CD1c-positive myeloid dendritic cell (primary cell): Measurements from ENCODE around the gene RAMP1.
"Not testable (repeated sequence)": the region's sequence is repeated elsewhere in the genome, so short reads cannot be mapped to it uniquely, and the experiment has no call there.

Source experiments
- DNase-seq: peaks from one replicate; pipeline ENCODE4 v3.0.0-alpha.2; 2016; ENCODE audit errors: extremely low spot score

Gene RAMP1

DNA sequence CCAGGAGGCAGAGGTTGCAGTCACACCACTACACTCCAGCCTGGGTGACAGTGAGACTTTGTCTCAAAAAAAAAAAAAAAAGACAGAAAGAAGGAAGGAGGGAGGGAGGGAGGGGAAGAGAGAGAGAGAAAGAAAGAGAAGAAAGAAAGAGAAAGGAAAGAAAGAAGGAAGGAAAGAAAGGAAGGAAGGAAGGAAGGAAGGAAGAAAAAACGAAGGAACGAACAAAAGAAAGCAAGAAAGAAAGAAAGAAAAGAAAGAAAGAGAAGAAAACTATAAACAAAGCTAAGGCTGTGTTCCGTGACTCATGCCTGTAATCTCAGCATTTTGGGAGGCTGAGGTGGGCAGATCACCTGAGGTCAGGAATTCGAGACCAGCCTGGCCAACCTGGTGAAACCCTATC is 91.9 kb downstream of the RAMP1 start:
- not testable (repeated sequence) for DNase-seq

GRCh38 chr2:237951878-237952277 is 92.5 kb downstream of the RAMP1 start:
- DNase-seq, result no peak

DNA sequence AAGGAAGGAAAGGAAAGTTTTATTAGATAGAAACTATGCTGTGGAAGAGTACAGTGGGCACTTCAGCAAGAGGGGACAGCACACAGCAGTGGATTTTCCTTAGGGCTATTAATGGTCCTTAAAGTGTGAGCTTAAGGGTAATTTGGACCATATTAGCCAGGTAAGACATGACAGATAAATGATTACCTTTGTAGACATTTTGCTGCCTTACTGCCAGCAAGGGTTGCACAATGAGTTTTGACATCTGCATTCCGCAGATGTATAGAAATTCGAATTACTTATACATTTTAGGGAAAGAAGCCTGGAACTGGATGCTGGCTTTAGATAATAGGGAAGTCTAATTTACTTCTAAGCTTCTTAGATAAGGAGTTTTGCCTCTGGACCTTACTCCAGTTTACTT is 93.4 kb downstream of the RAMP1 start:
- no peak for DNase-seq

- DNase-seq, result no peak
These were observed 96.4 kb downstream of the RAMP1 start for GRCh38 chr2:237955640-237956401.

GRCh38 chr2:237956402-237956736 is 96.9 kb downstream of the RAMP1 start:
- DNase-seq, result no peak

- DNase-seq, result no peak
These were observed 102.2 kb downstream of the RAMP1 start for GRCh38 chr2:237961637-237962036.
